Epithelial cell of umbilical artery (primary cell): ENCODE data around the gene TTC39A. TPM values are rescaled to one million over a fixed set of nuclear protein-coding genes. Genes with fewer than 3 reads are reported as not detected.

Experiments used
- total RNA-seq: library from RNA; depleted of rRNA; stranded (reverse); fragments of >200 nt; gene quantifications from 2 replicates; pipeline ENCODE4 v1.2.3, GENCODE V29; 2014

TTC39A gene
- 0.32 and 1.5 TPM in 2 replicates for total RNA-seq

DNA sequence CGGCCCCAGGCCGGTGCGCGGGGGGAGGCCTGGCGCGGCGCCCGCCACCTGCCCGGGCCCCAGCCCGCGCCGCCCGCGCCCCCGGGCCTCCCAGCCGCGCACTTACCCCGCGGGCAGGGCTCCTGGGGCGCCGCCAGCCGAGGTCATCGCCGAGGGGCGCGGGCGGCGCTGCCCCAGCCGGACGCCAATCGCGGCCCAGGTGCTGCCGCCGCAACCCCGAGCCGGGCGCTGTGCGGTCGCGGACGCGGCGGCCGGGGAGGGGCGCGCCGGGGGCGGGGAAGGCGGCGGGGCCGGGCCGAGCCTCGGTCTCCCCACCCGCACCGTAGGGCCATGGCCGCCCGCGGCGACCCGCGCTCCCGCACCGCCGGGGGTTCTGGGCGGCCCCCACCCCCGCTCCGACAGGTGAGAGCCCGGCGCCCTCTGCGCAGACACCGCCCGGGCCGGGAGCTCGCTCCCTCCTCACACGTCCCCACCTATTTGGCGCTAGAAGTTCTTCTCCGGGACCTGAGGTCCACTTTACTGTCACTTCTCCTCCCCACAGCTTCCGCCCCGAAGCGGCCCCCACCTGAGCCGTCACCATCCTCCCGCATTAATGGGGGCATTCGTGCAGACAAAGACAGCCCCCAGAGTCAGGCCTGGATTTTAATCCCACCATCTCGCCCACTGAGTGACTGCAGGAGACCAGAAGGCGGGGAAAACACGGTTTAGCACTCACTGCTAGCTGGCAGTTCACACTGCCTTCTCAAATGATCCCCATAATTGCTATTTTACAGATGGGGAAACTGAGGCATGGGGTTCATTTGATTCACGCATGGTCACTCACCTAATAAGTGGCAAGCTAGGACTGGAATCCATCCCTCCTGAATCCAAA, at the start of gene TTC39A:
Gene TTC39A, minus strand, starts transcription at position 232 of the 871 bp plus-strand sequence. Its CDS starts 85 bp downstream, at position 147.

Other genes with a start within 250 kb of the TTC39A start
- gene C1orf185, start 228.3 kb downstream of the TTC39A start, total RNA-seq, result not detected in 2 replicates
- 65.0 and 71.3 TPM in 2 replicates for gene RNF11, start 94.3 kb downstream of the TTC39A start, total RNA-seq
- 40.0 and 47.1 TPM in 2 replicates for gene EPS15, start 188.7 kb upstream of the TTC39A start, total RNA-seq